NCI-H2227 (cell line): ENCODE results near the gene PI4KA.
"Not testable (repeated sequence)": the region's sequence is repeated elsewhere in the genome, so short reads cannot be mapped to it uniquely, and the experiment has no call there.

Experiments used
- DNase-seq: peaks from one replicate; lab custom pipeline; 2025; ENCODE audit not compliant: unreplicated experiment; lab: John Stamatoyannopoulos, UW

PI4KA gene

GRCh38 chr22:20671409-20672081 is 187.1 kb downstream of the PI4KA start:
- DNase-seq = no peak

GRCh38 chr22:20670457-20671261 is 188.0 kb downstream of the PI4KA start:
- not testable (repeated sequence) for DNase-seq

DNA sequence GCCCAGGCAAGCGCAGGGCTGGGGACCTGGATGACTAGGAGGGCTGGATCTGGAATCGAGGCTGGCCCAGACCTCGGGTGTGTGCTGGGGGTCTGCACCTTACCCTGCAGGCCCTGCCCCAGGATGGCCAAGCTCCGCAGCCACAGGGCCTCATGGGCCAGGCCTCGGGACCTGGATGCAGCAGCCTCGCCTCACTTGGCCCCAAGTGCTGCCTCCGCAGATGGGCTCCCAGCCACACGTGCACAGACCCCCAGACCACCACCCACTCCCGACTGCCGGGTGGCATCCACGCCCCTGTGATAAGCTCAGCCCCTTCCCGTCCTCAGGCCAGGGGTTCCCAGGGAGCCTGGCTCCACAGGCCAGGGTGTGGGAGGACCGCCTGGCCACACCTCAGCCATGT is 188.7 kb downstream of the PI4KA start:
- not testable (repeated sequence) for DNase-seq

GRCh38 chr22:20669471-20669870 is 189.1 kb downstream of the PI4KA start:
- DNase-seq = not testable (repeated sequence)

DNA sequence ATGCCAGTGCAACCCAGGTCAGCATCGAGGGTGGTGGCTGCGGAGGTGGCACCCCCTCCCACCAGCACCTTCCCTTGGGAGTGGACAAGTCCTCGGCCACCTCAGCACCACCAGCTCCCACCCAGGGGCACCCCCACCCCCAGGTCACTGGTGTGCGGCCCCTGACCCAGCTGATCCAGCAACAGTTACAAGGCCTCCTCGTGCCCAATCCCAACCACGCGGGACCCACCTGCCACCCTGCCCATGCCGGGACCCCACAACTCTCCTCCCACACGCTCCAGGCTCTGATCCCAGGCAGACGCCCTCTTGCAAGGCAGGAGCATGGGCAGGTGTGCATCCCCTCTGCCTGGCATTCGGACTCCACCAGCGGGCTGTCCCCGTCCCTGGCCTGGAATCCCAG is 189.8 kb downstream of the PI4KA start:
- DNase-seq = not testable (repeated sequence)

GRCh38 chr22:20668226-20668625 is 190.4 kb downstream of the PI4KA start:
- DNase-seq = not testable (repeated sequence)

DNA sequence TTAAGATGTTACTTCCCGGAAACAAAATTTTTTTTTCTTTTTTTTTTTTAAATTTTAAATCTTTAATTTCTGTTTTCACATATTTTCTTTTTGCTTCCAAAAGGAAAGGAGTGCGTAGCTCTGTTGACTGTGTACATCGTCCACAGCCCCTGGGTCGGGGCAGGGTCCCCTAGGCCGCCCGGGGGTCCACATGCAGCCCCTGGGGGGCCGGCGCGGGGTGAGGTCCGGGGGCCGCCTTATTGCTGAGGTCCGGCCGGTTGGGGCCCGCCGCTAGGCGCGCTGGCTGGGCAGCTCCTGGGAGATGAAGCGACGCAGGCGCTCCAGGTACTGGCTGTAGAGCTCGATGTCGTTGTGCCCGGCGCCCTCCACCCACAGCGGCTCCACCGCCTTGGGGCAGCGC is 191.1 kb downstream of the PI4KA start:
- DNase-seq = not testable (repeated sequence)

DNA sequence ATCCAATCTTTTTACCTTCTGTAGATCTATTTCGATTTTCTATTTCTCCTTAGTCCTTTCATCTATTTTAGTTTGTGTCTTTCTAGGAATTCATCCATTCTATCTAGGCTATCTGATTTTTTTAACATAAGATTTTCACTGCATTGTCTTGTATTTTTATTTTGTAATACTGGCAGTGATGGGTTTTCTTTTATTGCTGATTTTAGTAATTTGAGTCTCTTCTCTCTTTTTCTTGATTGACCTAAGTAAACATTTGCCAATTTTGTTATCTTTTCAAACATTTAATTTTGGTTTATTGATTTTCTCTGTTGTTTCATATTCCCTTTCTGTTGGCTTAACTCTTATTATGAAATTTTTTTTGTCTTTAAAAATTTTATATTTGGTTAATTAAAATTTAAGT is 192.1 kb downstream of the PI4KA start:
- no peak for DNase-seq

DNA sequence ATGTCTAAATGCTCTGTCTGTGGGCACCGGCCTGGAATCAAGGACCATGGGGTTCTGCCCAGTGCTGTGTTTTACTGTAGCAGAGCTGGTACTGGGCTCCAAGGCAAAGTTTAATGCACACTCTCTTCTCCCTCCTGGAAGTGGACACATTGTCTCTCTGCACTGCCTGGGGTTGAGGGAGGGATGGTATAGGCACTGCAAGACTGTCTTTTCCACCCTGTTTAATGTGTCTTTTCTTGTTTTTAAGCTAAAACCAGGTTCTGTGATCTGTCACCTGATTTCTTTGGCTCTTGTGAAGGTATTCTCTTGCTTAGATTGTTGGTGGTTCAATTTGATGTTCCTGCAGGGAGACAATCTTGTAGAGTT is 194.0 kb downstream of the PI4KA start:
- DNase-seq = no peak

DNA sequence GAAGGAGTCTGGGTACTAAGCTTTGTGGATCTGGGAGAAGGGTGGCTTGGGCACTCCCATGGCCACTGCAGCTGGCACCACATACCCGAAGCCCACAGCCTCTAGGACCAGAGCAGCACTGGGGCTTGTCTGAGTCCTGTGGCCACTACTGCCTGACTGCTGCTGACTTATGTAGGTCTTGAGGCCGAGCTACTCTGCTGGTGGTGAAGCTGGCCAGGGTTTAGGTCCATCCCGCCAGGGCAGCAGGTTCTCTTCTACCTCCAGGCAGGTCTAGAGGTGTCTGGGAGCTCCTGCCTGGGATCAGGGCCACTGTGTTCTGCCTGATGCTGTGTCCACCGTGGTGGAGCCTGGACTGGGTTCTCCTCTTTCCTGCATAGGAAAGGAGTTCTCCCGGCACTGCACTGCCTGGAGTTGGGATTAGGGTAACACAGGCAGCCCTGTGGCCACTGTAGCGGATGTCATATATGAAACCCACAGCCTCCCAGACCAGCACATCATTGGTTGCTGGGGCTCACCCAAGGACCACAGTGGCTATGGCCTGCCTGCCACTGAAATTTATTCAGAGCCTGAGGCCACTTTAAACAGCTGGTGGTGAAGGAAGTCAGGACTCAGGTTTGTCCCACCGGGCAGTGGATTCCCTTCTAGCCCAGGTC is 194.5 kb downstream of the PI4KA start:
- no peak for DNase-seq

GRCh38 chr22:20663137-20663828 is 195.3 kb downstream of the PI4KA start:
- DNase-seq = no peak

DNA sequence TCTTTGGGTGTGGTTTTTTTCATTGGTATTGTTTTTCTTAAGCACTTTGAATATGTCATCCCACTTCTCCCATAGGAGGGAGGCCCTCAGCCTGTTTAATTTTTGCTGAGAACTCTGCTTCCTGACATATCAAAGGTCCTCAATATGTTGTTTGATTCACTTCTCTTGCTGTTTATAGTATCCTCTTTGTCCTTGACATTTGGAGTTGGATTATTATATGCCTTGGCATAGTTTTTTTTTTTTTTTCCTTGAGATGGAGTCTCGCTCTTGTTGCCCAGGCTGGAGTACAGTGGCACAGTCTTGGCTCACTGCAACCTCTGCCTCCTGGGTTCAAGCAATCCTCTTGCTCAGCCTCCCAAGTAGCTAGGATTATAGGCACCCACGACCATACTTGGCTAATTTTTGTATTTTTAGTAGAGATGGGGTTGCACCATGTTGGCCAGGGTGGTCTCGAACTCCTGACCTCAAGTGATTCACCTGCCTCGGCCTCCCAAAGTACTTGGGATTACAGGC is 196.0 kb downstream of the PI4KA start:
- not testable (repeated sequence) for DNase-seq

DNA sequence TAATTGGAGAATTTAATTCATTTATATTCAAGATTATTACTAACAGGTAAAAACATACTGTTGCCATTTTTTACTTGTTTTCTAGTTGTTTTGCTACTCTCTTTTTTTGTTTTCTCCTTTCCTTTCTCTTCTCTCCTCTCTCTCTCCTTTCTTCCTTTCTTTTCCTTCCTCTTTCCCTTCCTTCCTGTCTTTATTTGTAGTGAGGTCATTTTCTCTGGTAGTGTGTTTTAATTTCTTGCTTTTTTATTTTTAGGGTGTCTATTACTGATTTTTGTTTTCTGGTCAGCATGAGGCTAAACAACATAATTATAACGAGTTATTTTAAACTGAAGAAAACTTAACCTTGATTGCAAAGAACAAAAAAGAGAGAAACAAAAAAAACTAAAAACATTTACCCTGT is 197.1 kb downstream of the PI4KA start:
- no peak for DNase-seq

DNA sequence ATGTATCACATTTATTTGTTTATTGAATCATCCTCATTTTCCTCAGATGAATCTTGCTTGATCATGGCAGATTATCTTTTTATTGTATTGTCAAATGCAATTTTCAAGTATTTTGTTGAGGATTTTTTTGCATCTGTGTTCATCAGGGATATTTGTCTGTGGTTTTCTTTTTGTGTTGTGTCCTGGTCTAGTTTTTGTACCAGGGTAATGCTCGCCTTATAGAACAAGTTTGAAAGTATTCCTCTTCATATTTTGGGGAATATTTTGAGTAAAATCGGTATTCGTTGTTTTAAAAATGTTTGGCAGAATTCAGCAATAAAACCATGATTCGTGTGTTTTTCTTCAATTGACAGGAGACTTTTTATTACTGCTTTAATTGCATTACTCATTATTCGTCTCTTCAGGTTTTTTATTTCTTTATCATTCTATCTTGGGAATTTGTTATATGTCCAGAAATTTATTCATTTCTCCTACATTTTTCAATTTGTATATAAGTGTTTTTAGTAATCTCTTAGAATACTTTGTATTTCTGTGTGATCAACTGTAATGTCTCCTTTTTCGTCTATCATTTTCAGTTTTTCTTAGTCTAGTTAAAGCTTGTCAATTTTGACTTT is 198.1 kb downstream of the PI4KA start:
- DNase-seq = no peak

DNA sequence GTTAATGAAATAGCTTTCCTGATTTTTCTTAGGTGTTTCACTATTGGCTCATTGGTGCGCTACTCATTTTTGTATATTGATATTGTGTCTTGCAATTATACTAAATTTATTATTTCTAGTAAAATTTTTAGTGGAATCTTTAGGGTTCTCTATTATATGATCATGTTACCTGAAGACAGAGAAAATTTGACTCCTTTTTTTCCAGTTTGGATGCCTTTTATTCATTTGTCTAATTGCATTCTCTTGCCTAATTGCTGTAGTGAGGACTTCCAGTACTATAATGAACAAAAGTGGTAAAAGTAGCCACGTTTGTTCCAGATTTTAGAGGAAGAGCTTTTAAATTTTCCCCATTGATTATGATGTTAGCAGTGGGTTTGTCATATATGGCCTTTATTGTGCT is 198.7 kb downstream of the PI4KA start:
- no peak for DNase-seq

DNA sequence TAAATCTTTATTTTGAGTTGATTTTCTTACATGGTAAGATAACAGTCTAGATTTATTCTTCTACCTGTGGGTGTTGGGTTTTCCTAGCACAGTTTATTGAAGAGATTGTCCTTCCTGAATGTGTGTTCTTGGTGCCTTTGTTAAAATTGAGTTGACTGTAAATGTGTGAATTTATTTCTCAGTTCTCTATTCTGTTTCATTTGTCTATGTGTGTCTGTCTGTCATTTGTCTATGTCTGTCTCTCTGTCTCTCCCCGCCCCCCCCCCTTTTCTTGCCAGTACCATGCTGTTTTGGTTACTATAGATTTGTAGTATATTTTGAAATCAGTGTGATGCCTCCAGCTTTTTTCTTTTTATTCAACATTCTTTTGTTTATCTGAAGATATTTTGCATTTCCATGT is 199.4 kb downstream of the PI4KA start:
- no peak for DNase-seq

GRCh38 chr22:20658433-20659222 is 200.0 kb downstream of the PI4KA start:
- no peak for DNase-seq

DNA sequence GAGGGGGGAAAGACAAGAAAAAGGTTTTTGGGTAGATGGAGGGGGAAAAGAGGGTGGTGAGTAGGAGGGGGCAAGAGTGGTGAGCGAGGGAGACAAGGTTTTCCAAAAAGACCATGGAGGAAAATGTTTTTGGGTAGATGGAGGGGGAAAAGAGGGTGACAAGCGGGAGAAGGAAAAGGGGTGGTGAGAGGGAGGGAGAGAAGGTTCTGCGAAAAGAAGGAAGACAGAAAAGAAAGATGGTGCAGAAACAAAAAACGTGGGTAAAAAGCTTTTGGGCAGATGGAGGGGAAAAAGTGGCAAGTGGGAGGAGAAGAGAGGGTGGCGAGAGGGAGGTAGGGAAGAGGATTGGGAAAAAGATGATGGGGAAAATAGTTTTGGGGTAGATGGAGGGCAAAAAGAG is 200.6 kb downstream of the PI4KA start:
- DNase-seq = no peak
